ENCODE results near the gene PCIF1. TPM values are rescaled to one million over a fixed set of nuclear protein-coding genes. Genes with fewer than 3 reads are reported as not detected.

Gene PCIF1
- total RNA-seq, 1 experiment from 2014 or later: 26.8 TPM

- Histone ChIP-seq H3K4ac (ENCODE audit: low read depth, low read length) (no peak overlapping the region), H3K23me2 (ENCODE audit: insufficient read length, low read depth, low read length, poor library complexity, severe bottlenecking) (no peaks in the 10 kb centered on the region), H3K9me3 (ENCODE audit: control insufficient read depth, low read depth, low read length) (no peaks in the 10 kb centered on the region), H3K9ac (ENCODE audit: extremely low read depth, insufficient read length, low read length) (no peak overlapping the region), H2BK120ac (ENCODE audit: low read depth, low read length, poor library complexity, severe bottlenecking) (no peak overlapping the region), H4K8ac (replicated peaks; ENCODE audit: insufficient read length, low read depth, low read length) (no peak overlapping the region), H3K18ac (ENCODE audit: insufficient read length, low read depth, low read length) (no peak overlapping the region), H3K23ac (ENCODE audit: insufficient read length, low read depth, low read length) (no peak overlapping the region), H3T11ph (ENCODE audit: low read length) (no peak overlapping the region), H2BK5ac (ENCODE audit: insufficient read length, low read length) (no peak overlapping the region), H3K4me2 (ENCODE audit: insufficient read depth, insufficient read length, low read length) (no peak overlapping the region), H3K79me2 (ENCODE audit: insufficient read depth, low read length) (no peaks in the 10 kb centered on the region), H3K27ac (ENCODE audit: insufficient read length, low read depth, low read length) (no peak overlapping the region), H4K5ac (ENCODE audit: insufficient read length, low read depth, low read length) (no peak overlapping the region), H3K79me1 (ENCODE audit: insufficient read depth, low read depth, low read length, poor library complexity, severe bottlenecking) (no peaks in the 10 kb centered on the region), H3K27me3 (ENCODE audit: insufficient read depth, low read length) (no peaks in the 10 kb centered on the region), H4K20me1 (ENCODE audit: control insufficient read depth, insufficient read depth, insufficient read length) (peaks cover 2% of the 10 kb centered on the region), H2AK5ac (ENCODE audit: insufficient read length, low read length) (no peak overlapping the region), H2BK20ac (ENCODE audit: low read depth, low read length, poor library complexity, severe bottlenecking) (no peak overlapping the region), H2AFZ (ENCODE audit: low read length) (no peak overlapping the region), H3K56ac (ENCODE audit: insufficient read length, low read depth, low read length) (no peak overlapping the region), H4K91ac (ENCODE audit: insufficient read length, low read depth, low read length) (no peak overlapping the region), H2BK15ac (ENCODE audit: low read depth, low read length) (no peak overlapping the region), H2BK12ac (ENCODE audit: insufficient read length, low read depth, low read length) (no peak overlapping the region), H3K14ac (ENCODE audit: insufficient read depth, low read length) (no peak overlapping the region), H3K4me1 (ENCODE audit: insufficient read depth, low read length) (no peaks in the 10 kb centered on the region)
- H3K27me3 Mint-ChIP-seq (ENCODE audit: low read depth): no peaks in the 10 kb centered on the region; the same call in 1 of the 2 replicates
- no peaks in the 10 kb centered on the region for H3K9me3 Mint-ChIP-seq
- TF ChIP-seq CTCF (conservative IDR thresholded peaks at IDR 0.05): no peak
- no peak overlapping the region for H3K27ac Mint-ChIP-seq
- no peak overlapping the region for H3K4me3 Mint-ChIP-seq
- H3K4me1 Mint-ChIP-seq: peaks cover 2 to 8% of the 10 kb centered on the region in 2 experiments
- no peak for DNase-seq
- WGBS (ENCODE audit: extremely low coverage, insufficient read length, low lambda C conversion rate): no CpG with 5 or more reads among the region's 6 CpGs
- H3K36me3 Mint-ChIP-seq (ENCODE audit: insufficient read depth in 1 of 3, low read depth in 3 of 3): peaks cover 25 to 71% (median 66%) of the 10 kb centered on the region in 3 experiments
Observed at GRCh38 chr20:45943613-45944012, 9.1 kb downstream of the PCIF1 start.
